Sciatic nerve (tissue), 2 donors: ENCODE results near the gene CDKN1A. TPM values are rescaled to one million over a fixed set of nuclear protein-coding genes. Genes with fewer than 3 reads are reported as not detected.
"Not testable (repeated sequence)": the region's sequence is repeated elsewhere in the genome, so short reads cannot be mapped to it uniquely, and the experiment has no call there.

Experiments used
- ATAC-seq: fragments of 200-7000 bp; cut with Tn5 transposase; one replicate; pipeline ENCODE4 v1.9.1; 2020; ENCODE audit warnings: mild to moderate bottlenecking, moderate library complexity
- DNase-seq: peaks from one replicate; pipeline ENCODE4 v3.0.0-alpha.2; 2020; ENCODE audit warnings: low spot score
- intact Hi-C: fragments of 100-400 bp; cut with DNase I; formaldehyde crosslinking; loops from one replicate; pipeline ENCODE4 v1.14.2; 2022
- total RNA-seq: library from RNA; stranded (reverse); fragmentation: NEBNext Ultra II Directional; extraction: Animal tissue kit (Norgen Biotek cat#: 25700); gene quantifications from one replicate; pipeline ENCODE4 v1.2.1, GENCODE V29; 2021
- donor health status: DM: no; HTN: no; CAD: no.
- donor health status: DM: no; HTN: no; CAD: no.

CDKN1A gene
- total RNA-seq, 1 donor from 2014 or later: 142 TPM

- ATAC-seq (no peak), DNase-seq (no peak)
- intact Hi-C loops: no loop called here
These were observed 25.5 kb downstream of the CDKN1A start for GRCh38 chr6:36703982-36704381.

- ATAC-seq, DNase-seq, intact Hi-C loops: not testable (repeated sequence)
These were observed 26.6 kb downstream of the CDKN1A start for GRCh38 chr6:36704961-36705577.

DNA sequence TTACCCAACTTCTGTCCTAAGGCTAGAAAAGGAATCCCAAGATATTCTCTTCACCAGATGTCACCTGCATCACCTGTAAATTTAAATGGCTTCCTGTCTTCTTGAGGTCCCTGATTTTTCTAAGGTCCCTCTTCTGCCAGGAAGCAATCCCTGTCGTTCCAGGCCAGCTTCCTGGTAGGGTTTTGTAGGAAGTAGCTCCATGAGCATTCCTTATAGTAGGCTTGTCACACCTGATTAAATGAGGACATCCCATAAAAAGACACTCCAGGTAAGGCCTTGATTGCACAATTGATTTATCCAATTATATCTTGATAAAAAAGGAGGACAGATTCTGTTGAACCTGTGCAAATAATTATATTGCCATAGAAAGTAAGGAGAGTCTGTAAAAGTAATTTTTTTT lies 27.8 kb downstream of the CDKN1A start:
- ATAC-seq (no peak), DNase-seq (no peak)
- intact Hi-C loops: no loop called here

DNA sequence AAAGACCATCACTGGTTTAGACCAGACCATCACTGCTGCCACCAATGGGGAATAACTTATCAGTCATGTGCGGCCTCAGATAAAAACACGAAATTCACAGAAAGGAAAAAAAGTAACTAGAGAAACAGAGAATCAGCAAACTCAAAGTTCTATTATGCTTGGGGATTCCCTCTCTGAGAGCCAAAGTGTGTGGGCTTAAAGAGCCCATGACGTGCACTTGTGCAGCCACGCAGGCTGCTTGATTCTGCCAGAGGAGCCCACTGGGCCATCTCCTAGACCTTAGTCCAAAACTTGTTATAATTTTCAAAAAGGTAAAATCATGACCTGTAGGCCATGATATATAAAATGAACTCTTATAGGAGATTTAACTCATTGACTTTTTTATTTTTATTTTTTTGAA lies 34.3 kb downstream of the CDKN1A start:
- DNase-seq (no peak), ATAC-seq (no peak)
- intact Hi-C loops: no loop called here

- intact Hi-C loops: no loop called here
- no peak for ATAC-seq
- DNase-seq: no peak
These were observed 35.3 kb downstream of the CDKN1A start for GRCh38 chr6:36713846-36714245.

DNA sequence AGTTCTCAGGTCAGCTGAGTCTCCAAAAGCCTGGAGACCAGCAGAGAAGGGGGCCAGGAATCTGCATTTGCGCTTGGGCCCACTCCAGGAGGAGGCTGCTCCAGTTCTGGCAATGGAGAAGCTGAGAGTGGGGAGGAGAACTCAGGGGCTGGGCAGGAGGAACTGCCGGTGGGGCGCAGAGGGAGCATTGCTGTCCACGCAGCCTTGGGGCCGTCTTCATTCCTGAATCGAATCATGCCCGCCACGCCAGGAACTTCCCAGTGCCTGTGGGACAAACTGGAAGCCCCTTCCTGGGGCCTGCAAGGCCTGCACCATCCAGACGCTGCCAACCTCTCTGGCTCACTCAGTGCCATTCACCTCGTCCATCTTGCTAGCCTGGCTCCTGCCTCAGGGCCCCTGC lies 36.0 kb downstream of the CDKN1A start:
- DNase-seq: no peak
- ATAC-seq: no peak
- intact Hi-C loops: no loop called here

DNA sequence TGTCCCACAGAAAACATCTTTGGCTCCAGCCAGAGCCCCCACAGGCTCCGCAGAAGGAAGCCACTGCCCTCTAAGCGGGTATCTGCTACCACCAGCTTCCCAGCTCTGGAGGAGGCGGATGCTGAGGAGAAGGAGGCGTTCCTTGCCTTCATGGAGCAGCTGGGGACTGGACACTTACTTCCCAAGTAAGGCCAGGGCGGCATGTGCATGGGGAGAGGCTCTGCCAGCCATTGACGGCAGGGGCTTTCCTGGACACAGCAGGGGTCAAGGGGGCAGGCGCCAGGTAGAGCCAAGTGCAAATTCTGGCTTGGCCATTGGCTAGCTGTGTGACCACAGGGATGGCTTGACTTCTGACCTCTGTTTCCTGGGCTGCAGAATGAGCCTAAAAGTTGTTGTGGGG lies 37.0 kb downstream of the CDKN1A start:
- DNase-seq: no peak
- intact Hi-C loops: no loop called here
- no peak for ATAC-seq

GRCh38 chr6:36716476-36717093 lies 38.1 kb downstream of the CDKN1A start:
- ATAC-seq: no peak

GRCh38 chr6:36717231-36717825 lies 38.8 kb downstream of the CDKN1A start:
- DNase-seq (peak; percentile 43), ATAC-seq (no peak)
- intact Hi-C loops: no loop called here

More at GRCh38 chr6:36716476-36717093, 38.1 kb downstream of the CDKN1A start:
- intact Hi-C loops: no loop called here
- peak; percentile 45 for DNase-seq

GRCh38 chr6:36717871-36718540 lies 39.5 kb downstream of the CDKN1A start:
- DNase-seq (peak; percentile 37), ATAC-seq (no peak)
- intact Hi-C loops: no loop called here

GRCh38 chr6:36718560-36718959 lies 40.0 kb downstream of the CDKN1A start:
- no peak for DNase-seq
- no peak for ATAC-seq
- intact Hi-C loops: no loop called here

DNA sequence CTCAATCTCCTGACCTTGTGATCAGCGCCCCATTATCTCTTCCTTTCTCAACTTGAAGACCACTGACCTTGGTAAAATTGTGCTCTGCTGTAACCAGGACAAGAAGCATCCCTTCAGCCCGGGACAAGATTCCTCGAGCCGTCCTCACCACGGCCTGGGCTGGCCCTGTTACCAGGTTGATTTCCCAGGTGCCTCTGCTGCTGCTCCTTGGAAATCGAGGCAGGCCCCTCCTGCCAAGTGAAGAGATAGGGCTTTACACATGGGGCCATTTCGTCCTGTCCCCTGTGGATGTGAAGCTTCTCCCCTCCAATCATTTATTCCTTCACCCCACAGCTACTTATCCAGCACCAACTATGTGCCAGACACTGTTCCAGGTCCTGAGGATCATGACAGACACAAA lies 40.6 kb downstream of the CDKN1A start:
- intact Hi-C loops: no loop called here
- DNase-seq: peak; percentile 36
- ATAC-seq: no peak

DNA sequence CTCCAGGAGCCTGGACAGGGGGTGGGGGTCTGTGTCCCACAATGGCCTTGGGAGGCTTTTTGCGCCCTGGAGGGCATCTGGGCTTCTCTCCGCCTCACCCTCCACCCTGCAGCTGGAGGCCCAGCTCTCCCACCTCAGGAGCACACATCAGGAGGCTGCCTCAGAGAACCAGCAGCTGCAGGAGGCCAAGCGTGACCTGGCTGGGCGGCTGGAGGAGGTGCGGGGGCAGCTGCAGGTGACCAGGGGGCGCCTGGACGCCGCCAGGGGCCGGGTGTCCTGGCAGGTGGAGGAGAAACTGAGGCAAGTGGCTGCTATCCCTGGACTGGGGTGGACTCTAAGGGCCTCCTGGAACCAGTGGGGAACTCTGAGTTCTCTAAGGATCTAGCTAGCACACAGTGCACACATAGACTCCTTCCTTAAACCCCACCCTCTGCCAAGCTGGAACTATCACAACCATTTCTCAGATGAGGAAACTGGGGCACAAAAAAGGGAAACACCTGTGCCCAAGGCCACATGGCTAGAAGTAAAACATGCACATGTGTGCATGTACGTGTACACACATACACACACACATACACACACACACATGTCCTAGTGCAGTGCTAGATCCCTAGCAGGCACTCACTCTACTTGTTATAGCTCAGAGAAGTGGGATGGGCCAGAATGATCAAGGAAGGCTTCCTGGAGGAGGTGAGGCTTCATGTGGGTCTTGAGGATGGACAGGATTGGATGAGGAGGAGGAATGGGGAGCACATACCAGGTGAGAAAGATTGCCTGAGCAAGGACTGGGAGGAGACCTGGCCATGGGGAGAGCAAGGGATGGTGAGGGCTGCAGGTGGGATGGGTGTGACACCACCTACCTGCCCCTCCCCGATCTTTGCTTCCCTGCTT lies 42.0 kb downstream of the CDKN1A start:
- intact Hi-C loops: no loop called here
- ATAC-seq (no peak), DNase-seq (peak; percentile 49)

DNA sequence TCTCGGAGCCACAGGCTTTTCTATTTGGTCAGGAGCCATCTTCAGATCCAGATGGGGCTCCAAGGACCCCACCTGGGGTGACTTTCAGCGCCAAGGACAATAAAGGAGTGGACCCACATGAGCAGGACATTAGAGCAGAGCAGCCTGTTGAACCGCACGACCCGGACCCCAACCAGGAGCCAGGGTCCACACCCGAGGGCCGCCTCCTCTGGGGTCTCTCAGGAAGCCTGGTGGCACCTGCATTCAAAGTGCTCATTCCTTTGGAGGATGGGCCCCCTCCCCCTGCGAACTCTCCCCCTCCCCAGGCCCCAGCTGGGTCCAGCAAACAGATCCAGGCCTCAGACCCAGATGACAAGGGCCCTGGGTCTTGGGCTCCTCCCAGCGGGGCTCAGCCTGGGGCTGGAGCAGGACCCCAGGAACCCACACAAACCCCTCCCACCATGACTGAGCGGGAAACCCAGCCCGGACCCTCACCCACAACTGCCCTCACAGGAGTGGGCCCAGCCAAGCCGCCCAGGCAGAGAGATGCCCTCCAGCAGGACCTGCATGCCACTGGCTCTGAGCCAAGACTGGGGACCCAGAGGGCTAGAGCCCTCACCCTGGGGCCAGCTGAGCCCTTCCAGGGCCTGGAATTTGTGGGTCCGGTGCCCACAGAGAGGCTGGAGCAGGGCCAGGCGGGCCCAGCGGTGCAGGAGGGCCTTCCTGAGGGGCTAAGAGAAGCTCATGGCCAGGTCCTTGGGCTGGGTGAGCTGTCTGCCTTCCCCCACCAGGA lies 43.0 kb downstream of the CDKN1A start:
- ATAC-seq: no peak
- peak; percentile 64 for DNase-seq
- intact Hi-C loops: no loop called here

- no peak for ATAC-seq
- intact Hi-C loops: no loop called here
- DNase-seq: no peak
These were observed 43.9 kb downstream of the CDKN1A start for GRCh38 chr6:36722365-36722764.

GRCh38 chr6:36722879-36723278 lies 44.4 kb downstream of the CDKN1A start:
- intact Hi-C loops: no loop called here
- ATAC-seq (no peak), DNase-seq (no peak)

GRCh38 chr6:36723992-36724391 lies 45.5 kb downstream of the CDKN1A start:
- intact Hi-C loops, ATAC-seq, DNase-seq: not testable (repeated sequence)
